ENCODE measurements around the gene IGFALS.

- TF ChIP-seq POLR2A (IDR thresholded peaks at IDR 0.05) (no peak), CTCF (IDR thresholded peaks at IDR 0.05) (no peak)
These were observed 24.8 kb upstream of the IGFALS start for GRCh38 chr16:1818204-1818872.

All from lower leg skin (tissue), 3 donors.